HEK293 (cell line): ENCODE data around the gene ANKRD28.

Experiments
- TCF7L2 ChIP-seq: IDR thresholded peaks from 2 replicates; pipeline ENCODE4 v1.6.1; 2011; ENCODE audit warnings: low read depth, mild to moderate bottlenecking, inconsistent platforms, low read length, moderate library complexity, borderline replicate concordance
- YY1 ChIP-seq: fragments of 450-650 bp; formaldehyde crosslinking; IDR thresholded peaks from 2 replicates; pipeline ENCODE4 v1.5.1; 2018; ENCODE audit warnings: missing biosample characterization, missing genetic modification characterization
- ZNF423 ChIP-seq: fragments of 450-650 bp; formaldehyde crosslinking; IDR thresholded peaks from 2 replicates; pipeline ENCODE4 v1.5.1; 2016; ENCODE audit warnings: missing biosample characterization, missing genetic modification characterization
- ZNF776 ChIP-seq: fragments of 450-650 bp; formaldehyde crosslinking; IDR thresholded peaks from 2 replicates; pipeline ENCODE4 v1.5.0; 2017; ENCODE audit warnings: missing biosample characterization, missing genetic modification characterization, borderline replicate concordance
- TF ChIP-seq, protein P1 (sequence below): fragments of 450-650 bp; formaldehyde crosslinking; IDR thresholded peaks from 2 replicates; pipeline ENCODE4 v1.5.1; 2016; ENCODE audit warnings: missing biosample characterization, missing genetic modification characterization

- TF ChIP-seq TCF7L2, result no peak
- no peak for TF ChIP-seq YY1 (tag by site-specific recombination)
- TF ChIP-seq, protein P1, sequence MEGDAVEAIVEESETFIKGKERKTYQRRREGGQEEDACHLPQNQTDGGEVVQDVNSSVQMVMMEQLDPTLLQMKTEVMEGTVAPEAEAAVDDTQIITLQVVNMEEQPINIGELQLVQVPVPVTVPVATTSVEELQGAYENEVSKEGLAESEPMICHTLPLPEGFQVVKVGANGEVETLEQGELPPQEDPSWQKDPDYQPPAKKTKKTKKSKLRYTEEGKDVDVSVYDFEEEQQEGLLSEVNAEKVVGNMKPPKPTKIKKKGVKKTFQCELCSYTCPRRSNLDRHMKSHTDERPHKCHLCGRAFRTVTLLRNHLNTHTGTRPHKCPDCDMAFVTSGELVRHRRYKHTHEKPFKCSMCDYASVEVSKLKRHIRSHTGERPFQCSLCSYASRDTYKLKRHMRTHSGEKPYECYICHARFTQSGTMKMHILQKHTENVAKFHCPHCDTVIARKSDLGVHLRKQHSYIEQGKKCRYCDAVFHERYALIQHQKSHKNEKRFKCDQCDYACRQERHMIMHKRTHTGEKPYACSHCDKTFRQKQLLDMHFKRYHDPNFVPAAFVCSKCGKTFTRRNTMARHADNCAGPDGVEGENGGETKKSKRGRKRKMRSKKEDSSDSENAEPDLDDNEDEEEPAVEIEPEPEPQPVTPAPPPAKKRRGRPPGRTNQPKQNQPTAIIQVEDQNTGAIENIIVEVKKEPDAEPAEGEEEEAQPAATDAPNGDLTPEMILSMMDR, result no peak
- no peak for TF ChIP-seq ZNF776 (tag by site-specific recombination)
- TF ChIP-seq ZNF423 (tag by site-specific recombination), result no peak
Observed at GRCh38 chr3:15726881-15727280, 70.9 kb downstream of the ANKRD28 start.
